ENCODE measurements around the gene ART3.

The ART3 gene

DNA sequence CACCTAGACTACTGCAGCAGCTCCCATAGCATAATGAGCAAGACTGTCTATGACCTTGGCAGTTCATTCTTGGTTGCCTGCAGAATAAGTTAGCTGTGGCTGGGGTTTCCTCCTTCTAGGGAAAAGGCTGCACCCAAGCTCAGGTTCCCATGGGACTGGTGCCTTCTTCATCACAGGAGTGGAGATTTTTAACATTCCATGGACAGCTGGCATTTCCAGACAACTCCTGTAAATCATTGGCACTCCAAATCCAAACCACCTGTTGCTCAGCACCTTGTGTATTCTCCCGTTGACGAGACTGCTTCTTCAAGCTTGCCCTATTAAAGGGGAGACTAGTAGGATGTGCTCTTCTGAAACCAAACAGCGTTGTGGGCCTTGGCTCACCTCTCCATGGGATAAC lies 81.5 kb downstream of the ART3 start:
- TF ChIP-seq FOXM1 (IDR thresholded peaks at IDR 0.05; ENCODE audit: borderline replicate concordance, low read depth), result no peak
- TF ChIP-seq TEAD4 (IDR thresholded peaks at IDR 0.05), result no peak
- TF ChIP-seq RAD21 (IDR thresholded peaks at IDR 0.05; ENCODE audit: low read depth), result no peak
- no peak for TF ChIP-seq REST (IDR thresholded peaks at IDR 0.05; ENCODE audit: low read depth)
- no peak for TF ChIP-seq TAF1 (IDR thresholded peaks at IDR 0.05; ENCODE audit: low read depth)
- TF ChIP-seq TCF12 (IDR thresholded peaks at IDR 0.05; ENCODE audit: low read depth), result no peak
- TF ChIP-seq, protein P1, sequence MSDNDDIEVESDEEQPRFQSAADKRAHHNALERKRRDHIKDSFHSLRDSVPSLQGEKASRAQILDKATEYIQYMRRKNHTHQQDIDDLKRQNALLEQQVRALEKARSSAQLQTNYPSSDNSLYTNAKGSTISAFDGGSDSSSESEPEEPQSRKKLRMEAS (IDR thresholded peaks at IDR 0.05), result no peak
- TF ChIP-seq CEBPB (IDR thresholded peaks at IDR 0.05), result no peak

DNA sequence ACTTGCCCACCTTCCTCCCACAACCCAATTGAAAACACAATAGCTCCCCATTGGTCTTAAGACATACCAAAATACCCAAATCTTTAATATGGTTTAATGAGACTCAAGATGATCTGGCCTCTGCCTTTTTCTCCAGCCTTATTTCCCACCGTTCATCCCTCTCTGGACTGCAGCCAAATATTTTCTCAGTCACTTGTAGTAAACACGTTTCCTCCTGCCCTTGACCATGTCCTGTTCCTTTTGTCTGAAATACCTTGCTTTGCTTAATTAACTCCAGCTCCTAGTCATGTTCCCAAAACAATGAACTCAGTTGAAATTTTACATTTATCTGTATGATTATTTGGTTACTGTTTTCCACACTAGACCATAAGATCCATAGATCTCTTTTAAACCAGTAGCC lies 82.1 kb downstream of the ART3 start:
- TF ChIP-seq NFIC (IDR thresholded peaks at IDR 0.05) (peak; percentile 45; the same call in 1 of the 2 replicates), RAD21 (IDR thresholded peaks at IDR 0.05; ENCODE audit: low read depth) (no peak)
- TF ChIP-seq, protein P1 (IDR thresholded peaks at IDR 0.05), result no peak

GRCh38 chr4:76160355-76160754 lies 85.8 kb downstream of the ART3 start:
- TF ChIP-seq, protein P1 (IDR thresholded peaks at IDR 0.05), result no peak
- TF ChIP-seq TEAD4 (IDR thresholded peaks at IDR 0.05) (no peak), CEBPB (IDR thresholded peaks at IDR 0.05) (no peak), YY1 (IDR thresholded peaks at IDR 0.05; ENCODE audit: low read depth) (no peak)
